Omental fat pad (tissue), 4 donors: ENCODE measurements around the gene CPSF6. TPM values are rescaled to one million over a fixed set of nuclear protein-coding genes. Genes with fewer than 3 reads are reported as not detected.
"Not testable (repeated sequence)": the region's sequence is repeated elsewhere in the genome, so short reads cannot be mapped to it uniquely, and the experiment has no call there.

ENCODE experiments used
- ATAC-seq: fragments of 150-250 bp; one replicate; pipeline ENCODE4 v1.9.1; 2016; ENCODE audit warnings: mild to moderate bottlenecking, moderate library complexity; ENCODE audit not compliant: low FRiP score
- DNase-seq: peaks from one replicate; pipeline ENCODE4 v3.0.0-alpha.2; 2019; ENCODE audit warnings: low spot score
- total RNA-seq, 4 donors: library from RNA; depleted of rRNA; stranded (reverse); fragments of >200 nt; gene quantifications; one replicate each; pipeline ENCODE4 v1.1.0, GENCODE V29; 2016
- TF ChIP-seq, protein P1 (sequence below), 3 donors: fragments of 450-650 bp; IDR thresholded peaks; one replicate each; pipeline ENCODE4 v1.5.1; 2016 to 2017; ENCODE audit warnings: antibody characterized with exemption in 3 of 3, mild to moderate bottlenecking in 3 of 3, moderate library complexity in 2 of 3

The CPSF6 gene
- total RNA-seq, 4 donors from 2014 or later: 23.7 to 37.3 (median 28.0) TPM

DNA sequence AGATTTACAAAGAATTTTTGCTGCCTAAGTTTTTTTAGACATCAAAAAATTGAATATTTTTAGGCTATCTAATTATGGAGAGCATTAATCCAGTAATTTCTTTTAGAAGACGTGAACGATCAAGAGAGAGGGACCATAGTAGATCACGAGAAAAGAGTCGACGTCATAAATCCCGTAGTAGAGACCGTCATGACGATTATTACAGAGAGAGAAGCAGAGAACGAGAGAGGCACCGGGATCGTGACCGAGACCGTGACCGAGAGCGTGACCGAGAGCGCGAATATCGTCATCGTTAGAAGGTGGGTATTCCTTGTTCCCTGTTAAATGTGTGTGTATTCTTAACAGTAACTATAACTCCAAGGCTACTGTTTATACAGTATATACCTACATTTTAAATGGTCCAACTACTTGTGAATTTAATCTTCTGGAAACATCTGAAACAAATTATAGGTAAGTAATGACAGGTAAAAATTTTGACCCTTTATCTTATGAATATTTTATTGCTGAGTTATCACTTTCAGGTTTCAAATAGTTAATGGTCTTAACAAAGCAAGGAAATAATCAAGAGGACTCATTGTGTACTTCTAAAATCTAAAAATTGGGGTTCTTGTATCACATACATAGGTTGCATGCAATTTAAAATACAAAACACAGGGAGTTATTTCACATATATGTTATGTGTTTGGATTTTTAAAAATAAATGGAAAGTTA lies 23.1 kb downstream of the CPSF6 start:
- DNase-seq: no peak
- TF ChIP-seq, protein P1, sequence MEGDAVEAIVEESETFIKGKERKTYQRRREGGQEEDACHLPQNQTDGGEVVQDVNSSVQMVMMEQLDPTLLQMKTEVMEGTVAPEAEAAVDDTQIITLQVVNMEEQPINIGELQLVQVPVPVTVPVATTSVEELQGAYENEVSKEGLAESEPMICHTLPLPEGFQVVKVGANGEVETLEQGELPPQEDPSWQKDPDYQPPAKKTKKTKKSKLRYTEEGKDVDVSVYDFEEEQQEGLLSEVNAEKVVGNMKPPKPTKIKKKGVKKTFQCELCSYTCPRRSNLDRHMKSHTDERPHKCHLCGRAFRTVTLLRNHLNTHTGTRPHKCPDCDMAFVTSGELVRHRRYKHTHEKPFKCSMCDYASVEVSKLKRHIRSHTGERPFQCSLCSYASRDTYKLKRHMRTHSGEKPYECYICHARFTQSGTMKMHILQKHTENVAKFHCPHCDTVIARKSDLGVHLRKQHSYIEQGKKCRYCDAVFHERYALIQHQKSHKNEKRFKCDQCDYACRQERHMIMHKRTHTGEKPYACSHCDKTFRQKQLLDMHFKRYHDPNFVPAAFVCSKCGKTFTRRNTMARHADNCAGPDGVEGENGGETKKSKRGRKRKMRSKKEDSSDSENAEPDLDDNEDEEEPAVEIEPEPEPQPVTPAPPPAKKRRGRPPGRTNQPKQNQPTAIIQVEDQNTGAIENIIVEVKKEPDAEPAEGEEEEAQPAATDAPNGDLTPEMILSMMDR (IDR thresholded peaks at IDR 0.05): no peak
- no peak for ATAC-seq

DNA sequence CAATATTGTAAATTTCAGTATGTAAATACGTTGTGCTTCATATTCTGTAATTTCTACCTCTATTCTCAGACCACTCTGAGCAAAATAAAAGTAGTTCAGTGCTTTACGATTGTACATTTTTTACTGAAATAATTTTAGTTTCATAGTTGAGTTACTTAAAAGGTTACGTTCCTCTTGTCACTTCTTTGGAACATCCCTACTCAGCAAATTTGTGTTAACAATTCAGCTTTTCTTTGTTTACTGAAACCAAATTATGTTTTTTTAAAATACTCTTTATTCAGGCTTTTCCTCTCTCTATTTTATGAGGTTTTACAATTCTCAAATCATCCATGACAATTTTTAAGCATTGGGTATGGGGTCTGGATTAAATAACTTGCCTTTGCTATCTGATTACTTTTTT lies 25.8 kb downstream of the CPSF6 start:
- ATAC-seq: no peak
- DNase-seq: no peak
- TF ChIP-seq, protein P1 (IDR thresholded peaks at IDR 0.05): no peak

DNA sequence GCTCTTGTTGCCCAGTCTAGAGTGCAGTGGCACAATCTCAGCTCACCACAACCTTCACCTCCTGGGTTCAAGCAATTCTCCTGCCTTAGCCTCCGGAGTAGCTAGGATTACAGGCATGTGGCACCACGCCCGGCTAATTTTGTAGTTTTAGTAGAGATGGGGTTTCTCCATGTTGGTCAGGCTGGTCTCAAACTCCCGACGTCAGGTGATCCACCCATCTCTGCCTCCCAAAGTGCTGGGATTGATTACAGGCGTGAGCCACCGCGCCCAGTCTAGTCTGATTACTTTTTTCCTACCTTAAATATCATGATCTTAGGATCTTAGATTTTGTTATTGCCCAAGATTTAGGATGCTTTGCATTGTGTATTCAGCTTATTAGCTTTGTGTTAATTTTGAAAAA lies 26.3 kb downstream of the CPSF6 start:
- not testable (repeated sequence) for ATAC-seq, DNase-seq

DNA sequence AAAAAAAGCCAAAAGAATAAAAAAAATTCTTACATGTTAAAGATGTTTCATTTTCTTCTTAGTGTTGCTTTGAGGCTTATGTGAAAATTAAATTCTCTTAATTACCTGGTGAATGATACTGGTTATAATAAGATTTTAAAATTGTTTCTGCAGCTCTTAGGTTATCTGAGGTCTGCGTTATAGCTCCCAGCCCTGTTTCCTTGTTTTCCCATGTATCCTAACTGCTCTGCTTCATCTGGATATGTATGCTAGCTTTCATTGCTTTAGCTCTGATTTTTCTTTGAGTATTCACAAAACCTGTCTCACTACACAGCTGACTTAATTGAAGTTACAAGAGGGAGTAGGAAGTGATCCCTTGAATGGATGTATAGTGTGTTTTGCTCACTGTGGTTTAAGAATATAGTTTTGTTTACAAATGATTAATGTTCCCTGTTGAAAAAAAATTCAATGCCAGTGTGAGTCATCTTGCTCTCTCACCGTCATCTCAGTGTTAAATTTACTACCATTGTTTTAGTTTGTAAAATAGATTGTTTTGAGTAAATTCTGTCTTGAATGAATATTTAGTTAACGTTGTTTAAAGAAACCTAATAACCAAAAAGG lies 26.8 kb downstream of the CPSF6 start:
- DNase-seq (no peak), ATAC-seq (no peak)
- TF ChIP-seq, protein P1 (IDR thresholded peaks at IDR 0.05): no peak

DNA sequence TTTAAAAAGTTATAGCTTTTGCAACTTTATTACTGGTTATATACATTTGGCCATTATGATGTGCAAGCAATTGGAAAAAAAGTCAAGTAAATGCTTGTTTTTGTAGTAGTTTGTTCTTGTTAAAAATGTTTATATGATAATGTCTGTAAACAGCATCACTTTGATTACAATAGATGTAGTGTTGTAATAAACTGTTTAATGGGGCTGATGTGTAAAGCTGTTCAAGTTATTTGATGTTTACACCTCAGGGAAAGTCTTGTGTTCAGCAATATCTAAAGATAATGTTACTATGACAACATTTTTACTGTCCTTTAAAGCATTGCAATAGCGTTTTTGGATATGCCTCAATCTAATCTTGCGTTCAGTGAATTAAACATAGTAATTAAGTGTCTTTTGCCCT lies 30.4 kb downstream of the CPSF6 start:
- TF ChIP-seq, protein P1 (IDR thresholded peaks at IDR 0.05): no peak
- no peak for DNase-seq
- ATAC-seq: no peak

DNA sequence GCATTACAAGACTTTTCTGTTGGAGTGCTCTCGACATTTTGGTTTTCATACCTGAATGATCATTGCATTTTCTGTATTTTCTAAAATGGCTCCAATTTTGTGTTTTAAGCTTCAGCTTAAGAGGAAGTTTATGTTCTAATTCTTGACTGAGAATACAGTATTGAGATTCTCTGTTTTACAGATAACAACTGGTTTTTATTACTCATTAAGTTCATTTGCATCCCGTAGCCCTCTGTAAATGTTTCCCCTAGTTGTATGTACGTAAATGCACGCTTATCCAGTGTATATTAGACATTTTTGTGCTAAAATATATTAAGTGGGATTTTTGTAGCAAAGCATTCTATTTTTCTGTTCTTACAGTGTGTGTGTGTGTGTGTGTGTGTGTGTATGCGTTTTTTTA lies 33.1 kb downstream of the CPSF6 start:
- DNase-seq (no peak), ATAC-seq (no peak)
- TF ChIP-seq, protein P1 (IDR thresholded peaks at IDR 0.05): no peak

DNA sequence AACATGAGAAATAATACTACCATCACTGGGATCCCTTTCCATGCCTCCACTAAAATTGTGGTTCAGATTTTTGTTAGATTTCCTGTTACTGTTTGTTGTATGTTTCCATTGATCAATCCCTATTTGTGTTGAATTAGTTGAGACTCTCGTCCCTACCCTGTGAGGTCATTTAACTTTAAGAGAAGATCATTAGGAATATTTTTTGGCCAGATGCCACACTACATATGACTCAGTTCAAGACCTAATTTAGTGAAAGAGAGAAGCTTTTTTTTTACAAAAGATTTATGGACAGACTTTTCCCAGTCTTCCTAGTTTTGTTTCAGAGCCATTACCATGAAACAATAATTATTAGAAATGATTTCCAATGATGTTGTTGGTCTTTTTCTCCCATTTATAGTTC lies 35.5 kb downstream of the CPSF6 start:
- ATAC-seq (no peak), DNase-seq (no peak)
- TF ChIP-seq, protein P1 (IDR thresholded peaks at IDR 0.05): no peak
